Gastroesophageal sphincter (tissue), 3 donors: Measurements from ENCODE around the gene RNF212.

ENCODE experiments used
- CTCF ChIP-seq, 4 experiments: fragments of 200-600 bp in 2 of 4; fragments of 450-650 bp in 2 of 4; sonication (generic) in 1 of 4; IDR thresholded peaks; one replicate each; pipeline ENCODE4 v1.5.1; 2017 to 2019; ENCODE audit warnings: antibody characterized with exemption in 4 of 4, mild to moderate bottlenecking in 2 of 4, moderate library complexity in 2 of 4
- POLR2A ChIP-seq, 2 donors: fragments of 450-650 bp; IDR thresholded peaks; one replicate each; pipeline ENCODE4 v1.6.1; 2017; ENCODE audit warnings: antibody characterized with exemption in 2 of 2, mild to moderate bottlenecking in 2 of 2, moderate library complexity in 1 of 2

GRCh38 chr4:1150875-1151274, 37.5 kb upstream of the RNF212 start:
- no peak for TF ChIP-seq CTCF (IDR thresholded peaks at IDR 0.05)
- no peak for TF ChIP-seq POLR2A (IDR thresholded peaks at IDR 0.05)
